ENCODE results near the gene NRP2.

DNA sequence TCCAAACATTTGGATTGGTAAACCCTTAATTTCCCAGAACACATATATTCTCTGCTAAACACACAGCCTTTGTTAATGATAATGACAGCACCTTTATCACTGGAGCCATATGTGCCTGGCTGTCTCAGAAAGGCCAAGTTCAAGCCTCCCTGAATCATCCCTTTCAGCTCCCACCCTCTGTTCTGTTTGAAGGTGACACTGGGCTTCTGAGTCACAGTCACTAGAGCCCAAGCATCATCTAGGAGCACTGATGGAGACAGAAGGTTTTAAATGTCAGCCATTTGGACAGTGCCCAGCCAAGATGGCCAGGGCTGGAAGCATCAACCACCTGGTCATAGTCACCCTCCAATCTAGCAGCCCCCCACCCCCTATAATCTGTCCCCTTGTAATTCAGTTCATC, 80.6 kb downstream of the NRP2 start:
- TF ChIP-seq, protein P1, sequence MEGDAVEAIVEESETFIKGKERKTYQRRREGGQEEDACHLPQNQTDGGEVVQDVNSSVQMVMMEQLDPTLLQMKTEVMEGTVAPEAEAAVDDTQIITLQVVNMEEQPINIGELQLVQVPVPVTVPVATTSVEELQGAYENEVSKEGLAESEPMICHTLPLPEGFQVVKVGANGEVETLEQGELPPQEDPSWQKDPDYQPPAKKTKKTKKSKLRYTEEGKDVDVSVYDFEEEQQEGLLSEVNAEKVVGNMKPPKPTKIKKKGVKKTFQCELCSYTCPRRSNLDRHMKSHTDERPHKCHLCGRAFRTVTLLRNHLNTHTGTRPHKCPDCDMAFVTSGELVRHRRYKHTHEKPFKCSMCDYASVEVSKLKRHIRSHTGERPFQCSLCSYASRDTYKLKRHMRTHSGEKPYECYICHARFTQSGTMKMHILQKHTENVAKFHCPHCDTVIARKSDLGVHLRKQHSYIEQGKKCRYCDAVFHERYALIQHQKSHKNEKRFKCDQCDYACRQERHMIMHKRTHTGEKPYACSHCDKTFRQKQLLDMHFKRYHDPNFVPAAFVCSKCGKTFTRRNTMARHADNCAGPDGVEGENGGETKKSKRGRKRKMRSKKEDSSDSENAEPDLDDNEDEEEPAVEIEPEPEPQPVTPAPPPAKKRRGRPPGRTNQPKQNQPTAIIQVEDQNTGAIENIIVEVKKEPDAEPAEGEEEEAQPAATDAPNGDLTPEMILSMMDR (IDR thresholded peaks at IDR 0.05 in 8 of 11, conservative IDR thresholded peaks at IDR 0.05 in 3 of 11): no peak
- no peak for TF ChIP-seq POLR2A (IDR thresholded peaks at IDR 0.05)
- TF ChIP-seq POLR2AphosphoS5 (IDR thresholded peaks at IDR 0.05): no peak
